Activated T-helper 1 cell treated with anti-CD3 and anti-CD28 coated beads, Interleukin-2, amount 50 U/mL, for 16 hours (primary cell): Measurements from ENCODE around the gene FAM222A.

Source experiments
- DNase-seq, 2 donors: peaks; one replicate each; pipeline ENCODE4 v3.0.0-alpha.2; 2020; ENCODE audit warnings: low read depth in 1 of 2, low spot score in 1 of 2

Gene FAM222A

GRCh38 chr12:109713187-109714070 lies at the start of gene FAM222A:
FAM222A (plus strand) TSS chr12:109713825; CDS start chr12:109744147, 30,322 bp downstream.
- DNase-seq, result peak; percentile 95 to 98

DNA sequence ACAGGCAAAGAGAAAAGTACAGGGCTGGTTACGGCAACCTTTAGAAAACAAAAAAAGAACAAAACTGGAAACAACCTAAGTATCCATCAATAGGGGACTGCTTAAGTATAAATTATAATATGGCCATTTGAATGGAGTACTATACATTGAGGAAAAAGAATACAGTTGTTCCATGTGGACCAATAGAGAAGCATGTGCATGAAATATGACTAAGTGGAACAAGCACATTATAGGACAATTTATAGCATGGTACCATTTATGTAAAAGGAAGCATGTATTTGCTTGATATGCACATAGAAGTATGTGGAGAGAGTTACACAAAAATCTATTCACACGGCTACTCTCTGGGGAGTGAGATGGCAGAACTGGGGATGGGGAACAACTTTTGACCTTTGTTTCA lies 49.2 kb upstream of the FAM222A start:
- no peak for DNase-seq

DNA sequence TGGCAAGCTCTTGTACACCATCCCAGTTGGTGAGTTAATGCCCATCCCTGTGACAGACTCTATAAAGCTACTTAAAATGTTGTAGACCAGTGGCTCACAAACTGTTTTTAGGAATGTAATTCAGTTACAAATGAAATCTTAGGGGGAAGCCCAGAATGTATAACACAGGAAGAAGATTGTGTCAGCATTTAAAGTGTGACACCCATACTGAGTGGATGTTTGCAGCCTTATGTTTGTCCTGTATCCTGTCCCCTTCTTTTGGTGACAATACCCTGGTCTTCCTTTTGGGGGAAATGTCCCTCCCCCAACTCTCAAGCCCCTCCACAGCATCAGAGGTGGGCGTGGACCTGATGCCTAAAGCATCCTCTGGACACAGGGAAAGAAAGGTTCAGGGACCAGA lies 47.6 kb upstream of the FAM222A start:
- DNase-seq, result no peak

- no peak for DNase-seq
Observed at GRCh38 chr12:109670731-109671130, 42.9 kb upstream of the FAM222A start.

GRCh38 chr12:109671502-109671901 lies 42.1 kb upstream of the FAM222A start:
- no peak for DNase-seq

GRCh38 chr12:109673379-109673778 lies 40.2 kb upstream of the FAM222A start:
- no peak for DNase-seq

DNA sequence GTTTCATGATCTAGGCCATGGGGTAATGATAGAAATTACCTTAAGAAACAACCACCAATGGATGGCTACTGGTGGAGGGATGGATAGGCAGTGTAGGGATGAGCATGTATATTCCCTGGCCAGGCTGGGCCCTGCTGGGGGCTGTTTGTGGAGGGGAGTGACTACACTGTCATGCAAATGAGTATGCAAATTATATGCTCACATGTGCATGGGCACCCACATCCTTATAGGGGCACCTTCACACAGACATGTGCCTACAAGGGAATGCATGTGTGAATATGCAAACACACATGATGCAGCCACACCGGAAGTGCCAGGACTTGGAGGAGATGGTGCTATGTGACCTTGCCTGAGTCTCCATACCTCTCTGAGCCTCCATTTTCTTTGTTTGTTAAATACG lies 39.7 kb upstream of the FAM222A start:
- DNase-seq, result no peak

GRCh38 chr12:109675411-109675810 lies 38.2 kb upstream of the FAM222A start:
- no peak for DNase-seq

- no peak for DNase-seq
Observed at GRCh38 chr12:109677279-109677691, 36.3 kb upstream of the FAM222A start.

DNA sequence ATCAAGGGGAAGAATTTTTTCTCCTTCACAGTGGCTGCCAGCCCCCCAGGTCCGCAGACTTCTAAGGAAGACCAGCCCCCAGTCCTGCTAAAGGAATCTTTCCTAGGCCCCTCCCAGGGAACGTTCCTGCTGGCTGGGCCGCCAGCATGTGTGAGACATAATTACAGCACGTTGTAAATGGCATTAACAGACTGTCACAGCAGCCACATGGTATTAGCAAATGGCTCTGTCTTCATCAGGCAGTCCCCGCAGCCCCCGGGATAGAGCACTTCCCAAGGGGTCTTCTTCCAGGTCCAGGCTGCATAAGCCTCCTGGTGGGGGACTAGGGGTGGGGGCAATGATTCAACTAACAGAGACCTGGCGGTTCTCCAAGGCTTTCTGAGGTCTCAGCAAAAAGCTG lies 34.9 kb upstream of the FAM222A start:
- DNase-seq, result no peak

GRCh38 chr12:109679501-109680263 lies 33.9 kb upstream of the FAM222A start:
- DNase-seq, result no peak

DNA sequence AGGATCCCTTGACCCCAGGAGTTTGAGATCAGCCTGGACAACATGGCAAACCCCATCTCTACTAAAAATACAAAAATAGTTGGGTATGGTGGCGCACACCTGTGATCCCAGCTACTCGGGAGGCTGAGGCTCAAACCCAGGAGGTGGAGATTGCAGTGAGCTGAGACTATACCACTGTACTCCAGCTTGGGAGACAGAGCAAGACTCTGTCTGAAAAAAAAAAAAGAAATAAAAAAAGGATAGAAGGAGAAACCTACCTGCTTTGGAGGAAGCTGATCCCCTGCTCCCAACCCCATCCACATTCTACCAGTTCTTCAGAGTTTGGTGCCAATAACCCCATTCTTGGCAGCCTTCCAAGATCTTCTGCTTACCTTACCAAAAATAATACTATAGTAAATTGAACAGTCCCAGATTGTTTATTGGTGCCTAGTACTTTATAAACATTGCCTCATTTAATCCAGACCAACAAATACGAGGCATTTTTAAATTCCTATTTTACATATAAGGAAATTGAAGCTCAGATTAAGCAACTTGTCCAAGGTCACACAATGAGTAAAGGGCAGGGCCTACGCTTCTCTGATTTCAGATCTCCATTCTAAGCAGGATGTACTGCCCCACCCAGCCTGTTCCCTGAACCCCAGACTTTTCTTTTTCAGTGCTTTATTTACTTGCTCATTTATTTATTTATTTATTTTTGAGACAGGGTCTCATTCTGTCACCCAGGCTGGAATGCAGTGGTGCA lies 33.2 kb upstream of the FAM222A start:
- no peak for DNase-seq

GRCh38 chr12:109681986-109682707 lies 31.5 kb upstream of the FAM222A start:
- no peak for DNase-seq

DNA sequence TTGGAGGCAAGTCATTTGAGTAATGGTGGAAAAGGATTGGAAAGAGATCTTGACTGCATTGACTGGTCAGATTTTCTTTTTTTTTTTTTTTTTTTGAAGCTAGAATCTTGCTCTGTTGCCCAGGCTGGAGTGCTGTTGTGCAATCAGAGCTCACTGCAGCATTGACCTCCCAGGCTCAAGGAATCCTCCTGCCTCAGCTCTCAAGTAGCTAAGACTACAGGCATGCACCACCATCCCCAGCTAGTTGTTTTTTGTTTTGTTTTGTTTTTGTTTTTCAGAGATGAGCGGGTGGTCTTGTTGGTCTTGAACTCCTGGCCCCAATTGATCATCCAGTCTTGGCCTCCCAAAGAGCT lies 30.9 kb upstream of the FAM222A start:
- DNase-seq, result no peak

GRCh38 chr12:109683316-109683715 lies 30.3 kb upstream of the FAM222A start:
- DNase-seq, result no peak

DNA sequence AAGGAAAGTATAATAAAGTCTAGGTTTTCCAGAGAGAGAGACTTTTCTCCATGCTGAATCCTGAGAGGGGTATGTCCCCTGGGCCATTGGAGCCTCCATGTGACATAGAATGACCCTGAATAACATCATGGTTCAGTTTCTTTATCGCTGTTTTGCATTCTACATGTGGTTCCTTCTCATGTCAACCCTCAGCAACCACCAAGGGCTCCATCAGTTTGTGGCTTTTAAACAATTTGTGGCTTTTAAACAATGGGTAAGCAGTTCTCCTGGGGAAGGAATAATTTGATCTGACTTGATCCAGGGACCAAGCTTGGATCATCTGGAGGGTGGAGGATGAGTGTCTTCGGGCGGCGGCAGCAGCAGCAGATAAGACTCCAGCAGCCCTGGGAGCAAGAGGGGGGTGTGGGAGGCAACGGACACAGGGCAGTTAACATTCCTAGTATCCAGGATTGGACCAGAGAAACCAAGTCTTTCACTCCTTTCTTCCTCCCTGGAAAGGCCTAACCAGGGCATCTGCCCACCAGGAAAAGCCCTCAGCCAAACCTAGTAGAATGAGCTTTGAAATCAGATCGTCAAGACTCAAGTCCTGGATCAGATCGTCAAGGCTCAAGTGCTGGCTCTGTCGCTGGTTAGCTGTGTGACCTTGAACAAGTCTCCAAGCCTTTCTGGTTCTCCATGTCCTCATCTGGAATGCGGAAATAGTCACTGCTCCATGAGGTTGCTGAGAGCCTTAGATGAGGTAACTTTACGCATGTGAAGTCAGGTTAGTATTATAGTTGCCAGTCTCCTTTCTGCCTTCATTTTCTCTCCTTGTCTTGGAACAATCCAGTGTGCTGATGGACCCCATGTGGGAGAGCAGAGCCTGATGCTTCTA lies 27.8 kb upstream of the FAM222A start:
- DNase-seq, result no peak

DNA sequence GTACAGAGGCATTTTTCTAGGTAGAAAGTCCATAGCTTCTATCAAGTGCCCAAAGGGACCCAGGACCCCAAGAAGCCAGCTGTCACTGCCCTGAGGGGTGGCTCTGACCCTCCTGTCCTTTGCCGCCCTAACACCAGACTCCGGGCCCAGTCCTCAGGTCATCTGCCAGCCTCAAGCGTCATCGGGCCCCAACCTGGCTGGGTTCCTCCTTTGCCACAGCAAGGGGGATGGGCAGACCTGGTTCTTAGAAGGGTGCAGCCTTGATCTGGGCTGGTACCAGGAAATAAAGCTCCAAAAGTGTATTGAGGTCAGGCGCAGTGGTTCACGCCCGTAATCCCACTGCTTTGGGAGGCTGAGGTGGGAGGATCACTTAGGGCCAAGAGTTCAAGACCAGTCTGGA lies 27.1 kb upstream of the FAM222A start:
- DNase-seq, result no peak

- no peak for DNase-seq
Observed at GRCh38 chr12:109687250-109687649, 26.4 kb upstream of the FAM222A start.

DNA sequence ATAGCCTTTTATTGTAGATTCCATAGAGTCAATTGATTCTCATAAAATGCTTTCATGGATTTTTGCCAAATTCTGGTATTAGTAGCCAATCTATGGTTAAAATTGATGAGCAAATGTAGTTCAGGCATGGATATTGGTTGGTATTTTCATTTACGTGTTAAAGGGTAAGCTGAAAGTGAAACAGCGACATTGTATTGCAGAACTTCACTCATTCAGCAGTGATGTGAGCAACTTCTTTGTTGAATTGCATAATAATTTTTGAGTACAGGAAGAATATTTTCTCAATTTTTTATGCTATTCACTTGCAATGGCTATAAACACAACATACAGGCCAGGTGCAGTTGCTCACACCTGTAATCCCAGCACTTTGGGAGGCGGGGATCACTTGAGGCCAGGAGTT lies 24.2 kb upstream of the FAM222A start:
- DNase-seq, result no peak

DNA sequence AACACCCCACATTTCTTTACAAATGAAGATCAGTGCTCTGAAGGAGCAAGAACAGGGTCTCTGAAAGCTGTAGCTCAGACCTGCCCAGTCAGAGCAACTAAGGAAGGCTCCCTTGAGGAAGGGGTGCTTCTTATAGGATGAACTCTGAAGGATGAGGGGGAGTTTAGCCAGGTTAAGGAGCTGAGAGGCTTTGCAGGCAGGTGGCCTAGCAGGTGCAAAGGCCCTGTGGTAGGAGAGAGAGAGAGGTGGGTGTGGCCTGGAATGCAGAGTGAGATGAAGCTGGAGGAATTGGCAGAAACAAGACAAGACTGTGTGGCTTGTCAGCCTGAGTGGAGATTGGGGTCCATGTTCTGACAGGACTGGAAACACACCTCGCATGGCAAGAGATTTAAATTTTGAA lies 20.5 kb upstream of the FAM222A start:
- DNase-seq, result no peak
